GM10248 (cell line): ENCODE measurements around the gene NR4A3.

Experiments
- CTCF ChIA-PET: fragments of 300-600 bp; sonication (Branson Sonifier 250); formaldehyde crosslinking; extraction: SDS; loops from one replicate; lab custom pipeline; 2021; ENCODE audit warnings: antibody characterized with exemption; lab: Yijun Ruan, JAX
- POLR2A ChIA-PET: fragments of 350-650 bp; sonication (Branson Sonifier 250); formaldehyde crosslinking; extraction: SDS; loops from one replicate; lab custom pipeline; 2020; ENCODE audit warnings: antibody characterized with exemption; lab: Yijun Ruan, JAX
- DNase-seq: peaks from one replicate; pipeline ENCODE4 v3.0.0; 2012; ENCODE audit errors: extremely low spot score
- CTCF ChIP-seq: IDR thresholded peaks from 2 replicates; pipeline ENCODE4 v1.5.1; 2012; ENCODE audit warnings: mild to moderate bottlenecking, low read depth; ENCODE audit errors: extremely low read depth, missing control alignments, control extremely low read depth

Gene NR4A3

GRCh38 chr9:99811172-99811571, 10.5 kb upstream of the NR4A3 start:
- ChIA-PET CTCF (interaction anchor here (0.7 to 1.8 kb wide), 10 partner anchors 9 to 785 kb away, joined by 3 to 5 read pairs (median 3); no protein-coding TSS in a partner anchor), POLR2A (no interaction called here)
- DNase-seq: no peak
- TF ChIP-seq CTCF: no peak

DNA sequence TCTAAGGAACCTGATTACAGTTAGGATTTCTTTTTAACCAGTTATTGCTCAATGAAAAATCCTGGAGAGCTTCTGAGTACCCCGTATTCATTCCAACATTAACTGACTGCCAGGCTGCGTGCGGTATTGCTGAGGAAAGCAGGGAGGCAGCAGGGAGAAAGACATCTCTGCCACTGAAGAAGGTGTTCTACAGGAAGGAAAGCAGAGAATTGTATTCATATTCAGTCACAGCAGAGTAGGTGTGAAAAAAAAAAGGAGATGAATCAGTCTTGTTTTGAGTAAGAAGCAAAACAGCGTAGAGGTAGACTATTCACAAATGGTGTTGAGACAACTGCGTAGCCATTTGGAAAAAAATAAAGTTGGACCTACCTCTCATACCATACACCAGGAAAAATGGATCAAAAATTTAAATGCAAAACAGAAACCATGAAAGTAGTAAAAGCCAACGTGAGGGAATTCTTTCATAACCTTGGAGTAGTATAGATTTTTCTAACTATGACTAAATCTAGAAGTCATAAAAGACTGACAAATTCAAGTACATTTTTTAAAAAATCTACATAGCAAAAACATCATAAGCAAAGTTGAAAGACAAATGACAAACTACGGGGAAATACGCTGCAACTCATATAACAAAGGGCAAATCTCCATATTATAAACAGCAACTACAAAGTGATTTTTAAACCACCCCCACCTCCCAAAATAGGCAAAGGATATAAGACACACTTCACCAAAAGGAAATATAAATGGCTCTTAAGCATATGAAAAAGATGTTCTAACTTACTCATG, 9.9 kb upstream of the NR4A3 start:
- no peak for TF ChIP-seq CTCF
- ChIA-PET CTCF (interaction anchor here (0.7 to 1.8 kb wide), 10 partner anchors 8 to 785 kb away, joined by 3 to 5 read pairs (median 3); no protein-coding TSS in a partner anchor), POLR2A (no interaction called here)
- DNase-seq: peak; percentile 45

GRCh38 chr9:99813739-99814138, 7.9 kb upstream of the NR4A3 start:
- POLR2A ChIA-PET: no interaction called here
- CTCF ChIA-PET: no interaction called here
- no peak for DNase-seq
- no peak for TF ChIP-seq CTCF

DNA sequence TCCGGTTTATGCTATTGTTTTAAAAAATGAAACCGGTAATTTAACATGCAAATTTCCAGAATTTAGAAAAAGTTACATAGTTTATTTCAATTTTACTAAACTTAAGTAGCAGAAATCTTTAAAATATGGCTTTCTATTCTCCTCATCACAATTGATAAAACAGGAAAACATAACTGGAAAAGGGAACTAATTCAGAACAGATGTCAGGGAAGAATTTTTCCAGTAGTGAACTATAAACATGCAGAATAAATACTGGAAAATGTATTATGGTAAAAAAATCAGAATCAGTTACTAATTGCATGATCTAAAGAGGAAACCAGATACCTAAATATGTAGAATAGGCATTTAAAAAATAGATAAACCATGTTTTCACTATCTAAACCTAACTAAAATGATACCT, 7.3 kb upstream of the NR4A3 start:
- ChIA-PET POLR2A (no interaction called here), CTCF (no interaction called here)
- TF ChIP-seq CTCF: no peak
- no peak for DNase-seq

DNA sequence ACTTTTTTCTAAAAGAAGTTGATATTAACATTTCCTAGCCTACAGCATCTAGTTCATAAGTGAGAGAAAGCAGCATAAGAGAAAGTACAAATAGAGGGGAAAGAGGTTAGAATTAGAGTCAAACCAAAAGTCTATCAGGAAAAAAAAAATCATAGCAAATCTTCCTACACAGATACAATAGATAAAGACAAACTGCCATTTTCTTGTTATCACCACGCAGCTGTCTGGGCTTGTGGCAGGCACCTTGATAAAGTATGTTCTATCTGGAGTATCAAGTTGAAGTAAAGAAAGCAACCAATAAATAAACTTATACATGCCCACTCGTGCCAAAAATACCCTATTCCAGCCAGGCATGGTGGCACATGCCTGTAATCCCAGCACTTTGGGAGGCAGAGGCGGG, 5.3 kb upstream of the NR4A3 start:
- ChIA-PET POLR2A (no interaction called here), CTCF (interaction anchor here (1.3 to 1.7 kb wide), 2 partner anchors 551 to 584 kb away, joined by 3 to 4 read pairs; no protein-coding TSS in a partner anchor)
- TF ChIP-seq CTCF: no peak
- DNase-seq: no peak

DNA sequence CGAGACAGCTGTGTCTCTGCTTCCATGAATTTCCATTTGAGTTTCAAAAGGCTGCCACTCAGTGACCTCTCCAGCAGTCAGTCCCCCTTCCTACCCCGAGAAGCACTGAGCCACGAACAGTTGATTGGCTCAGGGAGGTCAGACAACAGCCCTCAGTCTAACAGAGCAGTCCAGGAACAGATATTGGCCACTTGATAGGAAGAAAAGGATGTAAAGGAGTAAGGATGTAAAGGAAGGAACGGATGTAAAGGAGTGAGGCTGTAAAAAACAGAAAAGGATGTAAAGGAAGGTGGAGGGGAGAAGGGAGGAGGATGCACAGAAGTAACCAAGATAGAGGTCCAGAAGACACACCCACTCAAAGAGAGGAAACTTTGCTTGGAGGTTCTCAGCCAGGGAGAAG, 3.2 kb upstream of the NR4A3 start:
- POLR2A ChIA-PET: interaction anchor here (0.8 kb wide), 1 partner anchor 11 kb away, joined by 4 read pairs; no protein-coding TSS in a partner anchor
- TF ChIP-seq CTCF: no peak
- CTCF ChIA-PET: interaction anchor here (0.8 to 1.3 kb wide), 4 partner anchors 18 to 636 kb away, joined by 3 to 5 read pairs (median 4); no protein-coding TSS in a partner anchor
- no peak for DNase-seq
